B cell (primary cell): Measurements from ENCODE around the gene DCPS. TPM values are rescaled to one million over a fixed set of nuclear protein-coding genes. Genes with fewer than 3 reads are reported as not detected.

ENCODE experiments used
- ATAC-seq: fragments of 200-7000 bp; cut with Tn5 transposase; one replicate; pipeline ENCODE4 v1.10.0; 2021; ENCODE audit warnings: low read depth, mild to moderate bottlenecking, moderate number of reproducible peaks, moderate library complexity
- CTCF ChIA-PET: fragments of 350-600 bp; sonication (Branson Sonifier 250); formaldehyde crosslinking; loops from one replicate; lab custom pipeline; 2021; ENCODE audit warnings: antibody characterized with exemption, inconsistent platforms; lab: Charles Lee
- POLR2A ChIA-PET: fragments of 350-600 bp; sonication (Branson Sonifier 250); formaldehyde crosslinking; loops from one replicate; lab custom pipeline; 2021; ENCODE audit warnings: antibody characterized with exemption; lab: Charles Lee
- DNase-seq: peaks from one replicate; pipeline ENCODE4 v3.0.0; 2013
- H2AFZ ChIP-seq: 2 replicates; pipeline ENCODE4 v1.6.1; 2012; ENCODE audit warnings: mild to moderate bottlenecking, low read depth, low read length; ENCODE audit not compliant: insufficient read depth, poor library complexity, severe bottlenecking
- H3K27ac ChIP-seq, 2 donors: 1 replicate in 1 of 2; 2 replicates in 1 of 2; pipeline ENCODE4 v1.5.1; 2012 to 2013; ENCODE audit warnings: low read length in 2 of 2, mild to moderate bottlenecking in 2 of 2, moderate library complexity in 1 of 2
- H3K27me3 ChIP-seq, 4 experiments: fragments of 200-600 bp in 1 of 4; sonication (generic) in 1 of 4; replicated peaks in 1 of 4; 1 replicate in 2 of 4; 2 replicates in 2 of 4; pipeline versions ENCODE4 v1.6.1 to v1.7.0; 2013 to 2016; ENCODE audit warnings: low read length in 3 of 4, mild to moderate bottlenecking in 2 of 4, mixed read lengths in 1 of 4, moderate library complexity in 1 of 4; ENCODE audit not compliant: insufficient read depth in 4 of 4, control insufficient read depth in 3 of 4; ENCODE audit errors: control extremely low read depth in 1 of 4
- H3K36me3 ChIP-seq, 2 experiments: replicated peaks in 1 of 2; 1 replicate in 1 of 2; 2 replicates in 1 of 2; pipeline versions ENCODE4 v1.6.1 to v1.7.1; 2013; ENCODE audit warnings: low read length in 1 of 2; ENCODE audit not compliant: insufficient read depth in 2 of 2, control insufficient read depth in 1 of 2; ENCODE audit errors: control extremely low read depth in 1 of 2, extremely low read depth in 1 of 2
- H3K4me1 ChIP-seq, 2 donors: fragments of 200-600 bp in 1 of 2; sonication (generic) in 1 of 2; 1 replicate in 1 of 2; 2 replicates in 1 of 2; pipeline versions ENCODE4 v1.5.1 to v1.6.1; 2013 to 2017; ENCODE audit warnings: low read length in 2 of 2; ENCODE audit not compliant: control insufficient read depth in 2 of 2, insufficient read depth in 2 of 2
- H3K4me2 ChIP-seq: replicated peaks from 2 replicates; pipeline ENCODE3; 2012; ENCODE audit warnings: mild to moderate bottlenecking, low read depth, low read length; ENCODE audit not compliant: poor library complexity, severe bottlenecking
- H3K4me3 ChIP-seq, 5 experiments: fragments of 200-600 bp in 1 of 5; sonication (generic) in 1 of 5; 1 replicate in 3 of 5; 2 replicates in 2 of 5; pipeline versions ENCODE4 v1.5.1 to v1.7.0; 2011 to 2016; ENCODE audit warnings: low read length in 4 of 5, mild to moderate bottlenecking in 4 of 5, low read depth in 2 of 5, control low read depth in 1 of 5, moderate library complexity in 1 of 5; ENCODE audit not compliant: insufficient read depth in 1 of 5; ENCODE audit errors: control extremely low read depth in 1 of 5, extremely low read depth in 1 of 5
- H3K79me2 ChIP-seq: fragments of 200-600 bp; sonication (generic); one replicate; pipeline ENCODE4 v1.6.0; 2016; ENCODE audit warnings: low read length; ENCODE audit not compliant: control insufficient read depth, insufficient read depth
- H3K9ac ChIP-seq: fragments of 200-600 bp; sonication (generic); 2 replicates; pipeline ENCODE4 v1.6.1; 2017; ENCODE audit warnings: mild to moderate bottlenecking, low read length, moderate library complexity
- H3K9me3 ChIP-seq, 3 donors: one replicate each; pipeline versions ENCODE4 v1.6.1 to v1.7.1; 2013; ENCODE audit warnings: low read length in 2 of 3; ENCODE audit not compliant: control insufficient read depth in 2 of 3, insufficient read depth in 1 of 3; ENCODE audit errors: control extremely low read depth in 1 of 3
- H4K20me1 ChIP-seq: 2 replicates; pipeline ENCODE4 v1.6.0; 2012; ENCODE audit warnings: mild to moderate bottlenecking, low read length; ENCODE audit not compliant: insufficient read depth, control insufficient read depth, poor library complexity, severe bottlenecking
- H3K27ac Mint-ChIP-seq: one replicate; pipeline ENCODE4 v1.8.0; 2021; ENCODE audit warnings: mixed read lengths
- H3K27me3 Mint-ChIP-seq: one replicate; pipeline ENCODE4 v1.8.0; 2021; ENCODE audit warnings: mixed read lengths
- H3K4me1 Mint-ChIP-seq: one replicate; pipeline ENCODE4 v1.8.0; 2021; ENCODE audit warnings: mixed read lengths
- H3K4me3 Mint-ChIP-seq: one replicate; pipeline ENCODE4 v1.8.0; 2021; ENCODE audit warnings: mixed read lengths
- H3K9me3 Mint-ChIP-seq: one replicate; pipeline ENCODE4 v1.8.0; 2022; ENCODE audit warnings: mixed read lengths; ENCODE audit not compliant: insufficient read depth
- CTCF ChIP-seq: fragments of 200-600 bp; IDR thresholded peaks from one replicate; pipeline ENCODE4 v1.8.0; 2022; ENCODE audit warnings: antibody characterized with exemption, mild to moderate bottlenecking
- EZH2 ChIP-seq: IDR thresholded peaks from 2 replicates; pipeline ENCODE4 v1.6.1; 2012; ENCODE audit warnings: borderline replicate concordance, low read depth, mild to moderate bottlenecking, moderate library complexity, low read length; ENCODE audit not compliant: insufficient read depth, poor library complexity, severe bottlenecking
- WGBS: methylation state at CpG from one replicate; pipeline ENCODE4 v1.1.5; 2013; ENCODE audit warnings: missing lambda C conversion rate; ENCODE audit not compliant: insufficient coverage; 5-methylcytosine and 5-hydroxymethylcytosine counted together
- intact Hi-C: fragments of 100-400 bp; cut with micrococcal nuclease; formaldehyde crosslinking; loops from one replicate; pipeline ENCODE4 v1.10.0; 2022
- polyA plus RNA-seq: library from polyadenylated mRNA; depleted of rRNA; stranded (reverse); fragments of >200 nt; gene quantifications from 2 replicates; pipeline ENCODE4 v1.2.3, GENCODE V29; 2012
- total RNA-seq, 2 donors: library from RNA; stranded (reverse); fragments of 120-200 nt in 1 of 2; gene quantifications; 1 replicate in 1 of 2; 2 replicates in 1 of 2; pipeline versions ENCODE4 v1.2.3 to v1.2.4, GENCODE V29; 2013 to 2022

DCPS gene
- total and polyA plus RNA-seq, 2 donors (not counting 1 experiment from before 2014, with no cell fraction given), result 21.7 to 37.1 TPM

- no CpG with 5 or more reads among the region's 2 CpGs for whole genome bisulfite sequencing
- H3K4me2 ChIP-seq, result no peak overlapping the region
- no peak overlapping the region for H3K27ac Mint-ChIP-seq
- H3K27me3 Mint-ChIP-seq, result no peaks in the 10 kb centered on the region
- TF ChIP-seq EZH2, result no peak
- TF ChIP-seq CTCF, result no peak
- no peak overlapping the region for H3K4me3 ChIP-seq
- no peaks in the 10 kb centered on the region for H3K27me3 ChIP-seq
- no peaks in the 10 kb centered on the region for H4K20me1 ChIP-seq
- no peak overlapping the region for H3K4me3 Mint-ChIP-seq
- no peaks in the 10 kb centered on the region for H3K4me1 ChIP-seq
- DNase-seq (no peak), ATAC-seq (no peak)
- no peaks in the 10 kb centered on the region for H3K9me3 ChIP-seq
- no peaks in the 10 kb centered on the region for H3K4me1 Mint-ChIP-seq
- no peak overlapping the region for H3K27ac ChIP-seq
- peaks cover 2 to 21% of the 10 kb centered on the region in 2 experiments for H3K36me3 ChIP-seq
- no peak overlapping the region for H2AFZ ChIP-seq
- no peaks in the 10 kb centered on the region for H3K9me3 Mint-ChIP-seq
- POLR2A ChIA-PET, result no interaction called here
- no peaks in the 10 kb centered on the region for H3K79me2 ChIP-seq
- CTCF ChIA-PET, result no interaction called here
- no peak overlapping the region for H3K9ac ChIP-seq
- intact Hi-C loops, result no loop called here
These were observed 46.1 kb upstream of the DCPS start for GRCh38 chr11:126257764-126258163.

GRCh38 chr11:126262216-126262615, 41.6 kb upstream of the DCPS start:
- no peak overlapping the region for H3K4me2 ChIP-seq
- no peaks in the 10 kb centered on the region for H3K27me3 Mint-ChIP-seq
- WGBS, result 100% methylated on average over 4 of the region's 6 CpGs
- CTCF ChIA-PET, result no interaction called here
- intact Hi-C loops, result loop anchor here (10.0 kb wide), 1 partner anchor 667 kb away; the partner anchor contains the start of gene STT3A
- H3K27ac ChIP-seq, result no peak overlapping the region
- DNase-seq, result no peak
- H3K4me1 ChIP-seq, result peaks cover 0 to under 1% of the 10 kb centered on the region in 2 donors
- no peaks in the 10 kb centered on the region for H3K27me3 ChIP-seq
- no peaks in the 10 kb centered on the region for H3K9me3 Mint-ChIP-seq
- peaks cover 10% of the 10 kb centered on the region for H3K79me2 ChIP-seq
- H3K9ac ChIP-seq, result no peak overlapping the region
- no peak for TF ChIP-seq EZH2
- no peak for TF ChIP-seq CTCF
- H3K4me1 Mint-ChIP-seq, result peaks cover 8% of the 10 kb centered on the region
- POLR2A ChIA-PET, result interaction anchor here (0.7 kb wide), 1 partner anchor 12 kb away, joined by 5 read pairs; no protein-coding TSS in a partner anchor
- no peak for ATAC-seq
- H3K4me3 ChIP-seq, result no peak overlapping the region
- no peak overlapping the region for H3K4me3 Mint-ChIP-seq
- peaks cover 3 to 64% of the 10 kb centered on the region in 2 experiments for H3K36me3 ChIP-seq
- H4K20me1 ChIP-seq, result no peaks in the 10 kb centered on the region
- H3K9me3 ChIP-seq, result no peaks in the 10 kb centered on the region
- no peak overlapping the region for H2AFZ ChIP-seq
- no peak overlapping the region for H3K27ac Mint-ChIP-seq
